SH-SY5Y (cell line): Measurements from ENCODE around the gene DIP2C.

Experiments used
- GATA2 ChIP-seq: IDR thresholded peaks from 2 replicates; pipeline ENCODE4 v1.6.1; 2011; ENCODE audit warnings: mild to moderate bottlenecking, low read depth, low read length
- GATA3 ChIP-seq: IDR thresholded peaks from 2 replicates; pipeline ENCODE4 v1.6.1; 2011; ENCODE audit warnings: low read depth, mild to moderate bottlenecking, low read length, moderate library complexity

- TF ChIP-seq GATA2 = no peak
- TF ChIP-seq GATA3 = no peak
These were observed 413.8 kb downstream of the DIP2C start for GRCh38 chr10:275680-276079.
